Calu3 (cell line): ENCODE measurements around the gene PLCD3. TPM values are rescaled to one million over a fixed set of nuclear protein-coding genes. Genes with fewer than 3 reads are reported as not detected.

Experiments
- BruUV-seq: library from RNA; stranded (reverse); fragments of 400-500 nt; replicated peaks from 2 replicates; lab custom pipeline; 2021; lab: Mats Ljungman, UMichigan
- CTCF ChIA-PET: fragments of 300-600 bp; sonication (Branson Sonifier 250); formaldehyde crosslinking; loops from one replicate; lab custom pipeline; 2022; ENCODE audit warnings: antibody characterized with exemption; lab: Charles Lee
- DNase-seq: peaks from one replicate; pipeline ENCODE4 v3.0.0; 2022
- H3K27ac Mint-ChIP-seq: one replicate; pipeline ENCODE4 v1.8.0; 2022; ENCODE audit warnings: mixed read lengths; ENCODE audit not compliant: unreplicated experiment
- H3K27me3 Mint-ChIP-seq: one replicate; pipeline ENCODE4 v1.8.0; 2022; ENCODE audit warnings: mixed read lengths; ENCODE audit not compliant: unreplicated experiment
- H3K36me3 Mint-ChIP-seq: one replicate; pipeline ENCODE4 v1.8.0; 2022; ENCODE audit warnings: mild to moderate bottlenecking, moderate library complexity, mixed read lengths; ENCODE audit not compliant: insufficient read depth, unreplicated experiment
- H3K4me1 Mint-ChIP-seq: one replicate; pipeline ENCODE4 v1.8.0; 2022; ENCODE audit warnings: mild to moderate bottlenecking, low read depth, mixed read lengths; ENCODE audit not compliant: unreplicated experiment
- H3K4me3 Mint-ChIP-seq: one replicate; pipeline ENCODE4 v1.8.0; 2022; ENCODE audit warnings: mild to moderate bottlenecking, low read depth, moderate library complexity, mixed read lengths; ENCODE audit not compliant: unreplicated experiment
- H3K9me3 Mint-ChIP-seq: one replicate; pipeline ENCODE4 v1.8.0; 2022; ENCODE audit warnings: low read depth, mixed read lengths; ENCODE audit not compliant: unreplicated experiment
- CTCF ChIP-seq: fragments of 200-600 bp; IDR thresholded peaks from one replicate; pipeline ENCODE4 v1.8.0; 2022; ENCODE audit warnings: antibody characterized with exemption; ENCODE audit not compliant: unreplicated experiment
- intact Hi-C: fragments of 100-400 bp; cut with micrococcal nuclease; formaldehyde crosslinking; loops from one replicate; pipeline ENCODE4 v1.10.0; 2022; ENCODE audit not compliant: unreplicated experiment
- total RNA-seq: library from RNA; stranded (reverse); gene quantifications from 2 replicates; pipeline ENCODE4 v1.2.3, GENCODE V29; 2022

Gene PLCD3
- total RNA-seq, 1 experiment from 2014 or later, result 34.4 TPM

- no peaks in the 10 kb centered on the region for H3K9me3 Mint-ChIP-seq
- no peak for TF ChIP-seq CTCF
- CTCF ChIA-PET, result interaction anchor here (0.7 to 4.3 kb wide), 11 partner anchors 11 to 1745 kb away, joined by 4 to 96 read pairs (median 11); partner anchors contain the start of genes ACBD4, HEXIM1, HEXIM2 and NMT1
- intact Hi-C loops, result loop anchor here (1.0 to 2.0 kb wide), 3 partner anchors 24 to 37 kb away; partner anchors contain the start of genes ACBD4 and HEXIM1
- DNase-seq, result no peak
- peak overlapping the region; percentile 96 for H3K27ac Mint-ChIP-seq
- peaks cover 49% of the 10 kb centered on the region for H3K36me3 Mint-ChIP-seq
- peaks cover 62% of the 10 kb centered on the region for H3K4me1 Mint-ChIP-seq
- H3K4me3 Mint-ChIP-seq, result peak overlapping the region; percentile 63
- BruUV-seq, result no TSS peak
- H3K27me3 Mint-ChIP-seq, result no peaks in the 10 kb centered on the region
Measured at GRCh38 chr17:45172232-45172540, 39.9 kb upstream of the PLCD3 start.

- peak; percentile 19 for TF ChIP-seq CTCF
- Mint-ChIP-seq H3K27ac (peak overlapping the region; percentile 96), H3K4me1 (peaks cover 62% of the 10 kb centered on the region), H3K36me3 (peaks cover 49% of the 10 kb centered on the region), H3K4me3 (peak overlapping the region; percentile 63), H3K9me3 (no peaks in the 10 kb centered on the region), H3K27me3 (no peaks in the 10 kb centered on the region)
- intact Hi-C loops, result loop anchor here (1.0 to 2.0 kb wide), 3 partner anchors 23 to 36 kb away; partner anchors contain the start of genes ACBD4 and HEXIM1
- peak; percentile 89 for DNase-seq
- CTCF ChIA-PET, result interaction anchor here (1.0 to 4.3 kb wide), 10 partner anchors 11 to 110 kb away, joined by 3 to 96 read pairs (median 18); partner anchors contain the start of genes ACBD4, HEXIM1, HEXIM2 and NMT1
- BruUV-seq, result TSS peak; percentile 31
Measured at GRCh38 chr17:45171338-45172231, 39.3 kb upstream of the PLCD3 start.

GRCh38 chr17:45170931-45171337, 38.6 kb upstream of the PLCD3 start:
- BruUV-seq, result no TSS peak
- intact Hi-C loops, result no loop called here
- peak overlapping the region; percentile 63 for H3K4me3 Mint-ChIP-seq
- CTCF ChIA-PET, result interaction anchor here (0.6 to 4.3 kb wide), 9 partner anchors 11 to 48 kb away, joined by 3 to 96 read pairs (median 26); partner anchors contain the start of genes ACBD4, HEXIM1 and HEXIM2
- DNase-seq, result peak; percentile 84
- H3K27me3 Mint-ChIP-seq, result no peaks in the 10 kb centered on the region
- H3K9me3 Mint-ChIP-seq, result no peaks in the 10 kb centered on the region
- TF ChIP-seq CTCF, result no peak
- H3K4me1 Mint-ChIP-seq, result peaks cover 56% of the 10 kb centered on the region
- H3K36me3 Mint-ChIP-seq, result peaks cover 49% of the 10 kb centered on the region
- peak overlapping the region; percentile 96 for H3K27ac Mint-ChIP-seq

- TSS peak; percentile 49 for BruUV-seq
- CTCF ChIA-PET, result interaction anchor here (0.6 to 4.3 kb wide), 8 partner anchors 10 to 49 kb away, joined by 3 to 96 read pairs (median 38); partner anchors contain the start of genes ACBD4, HEXIM1 and HEXIM2
- DNase-seq, result no peak
- no peak for TF ChIP-seq CTCF
- peak overlapping the region; percentile 96 for H3K27ac Mint-ChIP-seq
- H3K4me1 Mint-ChIP-seq, result peaks cover 52% of the 10 kb centered on the region
- peak overlapping the region; percentile 63 for H3K4me3 Mint-ChIP-seq
- peaks cover 49% of the 10 kb centered on the region for H3K36me3 Mint-ChIP-seq
- no peaks in the 10 kb centered on the region for H3K27me3 Mint-ChIP-seq
- intact Hi-C loops, result no loop called here
- H3K9me3 Mint-ChIP-seq, result no peaks in the 10 kb centered on the region
Measured at GRCh38 chr17:45170280-45170930, 38.1 kb upstream of the PLCD3 start.
